Measurements from ENCODE around the gene DPRX. TPM values are rescaled to one million over a fixed set of nuclear protein-coding genes. Genes with fewer than 3 reads are reported as not detected.

The DPRX gene
- polyA plus RNA-seq, 1 donor (not counting 4 experiments of a cell fraction or from before 2014, with no cell fraction given): not detected

GRCh38 chr19:53600217-53600616 lies 31.6 kb upstream of the DPRX start:
- Histone ChIP-seq H3K79me2 (ENCODE audit: control insufficient read depth, insufficient read depth, low read length) (no peaks in the 10 kb centered on the region), H3K4me2 (ENCODE audit: control insufficient read depth, extremely low read depth, insufficient read depth, low read depth, low read length) (no peak overlapping the region), H3K4me3 (ENCODE audit: control insufficient read depth in 2 of 3, extremely low read depth in 1 of 3, insufficient read depth in 2 of 3, low read depth in 1 of 3, low read length in 3 of 3) (no peak overlapping the region), H3K9ac (ENCODE audit: control insufficient read depth, extremely low read depth, insufficient read depth, low read length) (no peak overlapping the region), H3K9me3 (ENCODE audit: control insufficient read depth, low read depth, low read length) (peaks cover 6% of the 10 kb centered on the region), H2AFZ (ENCODE audit: control insufficient read depth, low read length) (no peak overlapping the region), H3K27ac (ENCODE audit: control insufficient read depth, insufficient read depth, low read length) (no peak overlapping the region), H3K36me3 (ENCODE audit: control insufficient read depth in 2 of 2, extremely low read depth in 1 of 2, insufficient read depth in 2 of 2, low read length in 2 of 2) (no peaks in the 10 kb centered on the region), H4K20me1 (ENCODE audit: control insufficient read depth, extremely low read depth, insufficient read depth, low read length) (no peaks in the 10 kb centered on the region), H3K9me1 (ENCODE audit: control insufficient read depth, extremely low read depth, insufficient read depth, low read length) (no peaks in the 10 kb centered on the region), H3K4me1 (ENCODE audit: control insufficient read depth, extremely low read depth, insufficient read depth, low read length) (peaks cover 3% of the 10 kb centered on the region), H3K27me3 (ENCODE audit: control insufficient read depth, extremely low read depth, insufficient read depth, low read length) (no peaks in the 10 kb centered on the region)
- FAIRE-seq: no peak
- TF ChIP-seq EZH2 (IDR thresholded peaks at IDR 0.05; ENCODE audit: low read length): no peak
- TF ChIP-seq CTCF (optimal IDR thresholded peaks at IDR 0.05 in 1 of 3, IDR thresholded peaks at IDR 0.05 in 1 of 3, conservative IDR thresholded peaks at IDR 0.05 in 1 of 3; ENCODE audit: extremely low read depth in 1 of 3, insufficient read depth in 2 of 3, low read length in 3 of 3): no peak
- dilution Hi-C loops (cut with MboI; ENCODE audit: extremely low pct_ligation_motif_present, low sequenced_read_pairs): no loop called here
- DNase-seq (ENCODE audit: low read depth, low spot score): no peak

GRCh38 chr19:53606031-53606430 lies 25.8 kb upstream of the DPRX start:
- no peak for TF ChIP-seq EZH2 (IDR thresholded peaks at IDR 0.05; ENCODE audit: low read length)
- TF ChIP-seq CTCF (optimal IDR thresholded peaks at IDR 0.05 in 1 of 3, IDR thresholded peaks at IDR 0.05 in 1 of 3, conservative IDR thresholded peaks at IDR 0.05 in 1 of 3; ENCODE audit: extremely low read depth in 1 of 3, insufficient read depth in 2 of 3, low read length in 3 of 3): no peak
- Histone ChIP-seq H4K20me1 (ENCODE audit: control insufficient read depth, extremely low read depth, insufficient read depth, low read length) (no peaks in the 10 kb centered on the region), H3K36me3 (ENCODE audit: control insufficient read depth in 2 of 2, extremely low read depth in 1 of 2, insufficient read depth in 2 of 2, low read length in 2 of 2) (no peaks in the 10 kb centered on the region), H3K4me3 (ENCODE audit: control insufficient read depth in 2 of 3, extremely low read depth in 1 of 3, insufficient read depth in 2 of 3, low read depth in 1 of 3, low read length in 3 of 3) (no peak overlapping the region), H2AFZ (ENCODE audit: control insufficient read depth, low read length) (no peak overlapping the region), H3K79me2 (ENCODE audit: control insufficient read depth, insufficient read depth, low read length) (no peaks in the 10 kb centered on the region), H3K4me2 (ENCODE audit: control insufficient read depth, extremely low read depth, insufficient read depth, low read depth, low read length) (no peak overlapping the region), H3K27me3 (ENCODE audit: control insufficient read depth, extremely low read depth, insufficient read depth, low read length) (no peaks in the 10 kb centered on the region), H3K9ac (ENCODE audit: control insufficient read depth, extremely low read depth, insufficient read depth, low read length) (no peak overlapping the region), H3K9me3 (ENCODE audit: control insufficient read depth, low read depth, low read length) (peaks cover 8% of the 10 kb centered on the region), H3K9me1 (ENCODE audit: control insufficient read depth, extremely low read depth, insufficient read depth, low read length) (no peaks in the 10 kb centered on the region), H3K27ac (ENCODE audit: control insufficient read depth, insufficient read depth, low read length) (no peak overlapping the region), H3K4me1 (ENCODE audit: control insufficient read depth, extremely low read depth, insufficient read depth, low read length) (no peaks in the 10 kb centered on the region)
- FAIRE-seq (no peak), DNase-seq (ENCODE audit: low read depth, low spot score) (no peak)
- dilution Hi-C loops (cut with MboI; ENCODE audit: extremely low pct_ligation_motif_present, low sequenced_read_pairs): no loop called here
